Astrocyte of the spinal cord (primary cell): ENCODE results near the gene DLEC1.
"Not testable (repeated sequence)": the region's sequence is repeated elsewhere in the genome, so short reads cannot be mapped to it uniquely, and the experiment has no call there.

Experiments
- DNase-seq: peaks from one replicate; pipeline ENCODE4 v3.0.0; 2011; ENCODE audit warnings: low read depth, low spot score
- H3K4me3 ChIP-seq: 2 replicates; pipeline ENCODE4 v1.5.1; 2011; ENCODE audit warnings: low read depth, mild to moderate bottlenecking, low read length, moderate library complexity
- CTCF ChIP-seq: IDR thresholded peaks from 2 replicates; pipeline ENCODE4 v1.5.1; 2012; ENCODE audit warnings: low read depth, mild to moderate bottlenecking, low read length, inconsistent platforms
- in situ Hi-C: cut with HindIII; loops from 2 replicates; pipeline ENCODE4 v1.10.0; 2017; ENCODE audit warnings: low sequenced_read_pairs

Gene DLEC1

GRCh38 chr3:38049358-38050126 is 10.5 kb downstream of the DLEC1 start:
- H3K4me3 ChIP-seq: no peak overlapping the region
- DNase-seq: no peak
- no peak for TF ChIP-seq CTCF
- in situ Hi-C loops: no loop called here

DNA sequence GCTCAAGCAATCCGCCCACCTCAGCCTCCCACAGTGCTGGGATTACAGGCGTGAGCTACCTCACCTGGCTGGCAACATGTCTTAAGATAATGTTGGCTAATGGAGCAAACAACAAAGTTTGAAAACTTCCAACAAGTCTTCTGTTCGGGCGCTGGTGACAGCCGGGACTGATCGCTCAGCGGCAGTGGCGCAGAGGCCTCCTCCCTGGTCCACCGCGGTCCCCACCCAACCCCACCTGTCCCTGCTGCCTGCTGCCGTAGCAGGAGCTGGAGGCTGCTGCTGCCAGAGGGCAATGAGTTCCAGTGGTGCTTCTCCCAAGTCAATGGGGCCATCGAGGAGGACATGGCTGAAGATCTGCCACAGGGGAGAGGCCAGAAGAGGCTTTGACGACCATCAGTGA is 12.1 kb downstream of the DLEC1 start:
- in situ Hi-C loops: no loop called here
- H3K4me3 ChIP-seq: no peak overlapping the region
- DNase-seq: no peak
- TF ChIP-seq CTCF: no peak

DNA sequence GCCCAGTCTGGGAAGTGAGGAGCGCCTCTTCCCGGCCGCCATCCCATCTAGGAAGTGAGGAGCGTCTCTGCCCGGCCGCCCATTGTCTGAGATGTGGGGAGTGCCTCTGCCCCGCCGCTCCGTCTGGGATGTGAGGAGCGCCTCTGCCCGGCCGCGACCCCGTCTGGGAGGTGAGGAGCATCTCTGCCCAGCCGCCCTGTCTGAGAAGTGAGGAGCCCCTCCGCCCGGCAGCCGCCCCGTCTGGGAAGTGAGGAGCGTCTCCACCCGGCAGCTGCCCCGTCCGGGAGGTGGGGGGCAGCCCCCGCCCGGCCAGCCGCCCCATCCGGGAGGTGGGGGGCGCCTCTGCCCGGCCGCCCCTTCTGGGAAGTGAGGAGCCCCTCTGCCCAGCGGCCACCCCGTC is 14.3 kb downstream of the DLEC1 start:
- DNase-seq, in situ Hi-C loops, H3K4me3 ChIP-seq: not testable (repeated sequence)

DNA sequence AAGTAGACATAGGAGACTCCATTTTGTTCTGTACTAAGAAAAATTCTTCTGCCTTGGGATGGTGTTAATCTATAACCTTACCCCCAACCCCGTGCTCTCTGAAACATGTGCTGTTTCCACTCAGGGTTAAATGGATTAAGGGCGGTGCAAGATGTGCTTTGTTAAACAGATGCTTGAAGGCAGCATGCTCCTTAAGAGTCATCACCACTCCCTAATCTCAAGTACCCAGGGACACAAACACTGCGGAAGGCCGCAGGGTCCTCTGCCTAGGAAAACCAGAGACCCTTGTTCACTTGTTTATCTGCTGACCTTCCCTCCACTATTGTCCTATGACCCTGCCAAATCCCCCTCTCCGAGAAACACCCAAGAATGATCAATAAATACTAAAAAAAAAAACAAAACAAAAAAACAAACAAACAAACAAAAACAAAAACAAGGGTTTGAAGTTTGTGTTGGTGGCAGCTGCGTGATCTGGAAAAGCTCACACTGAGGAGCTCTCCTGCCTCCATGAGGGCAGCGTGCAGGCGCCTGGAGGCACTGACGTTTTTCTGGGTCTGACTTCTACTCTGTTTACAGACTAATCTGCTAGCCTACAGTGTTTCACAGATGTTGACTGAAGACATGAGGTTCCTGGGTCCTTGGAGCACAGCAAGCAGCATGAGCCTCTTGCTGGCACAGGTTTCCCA is 14.9 kb downstream of the DLEC1 start:
- in situ Hi-C loops, H3K4me3 ChIP-seq, DNase-seq: not testable (repeated sequence)

GRCh38 chr3:38054499-38055001 is 15.5 kb downstream of the DLEC1 start:
- in situ Hi-C loops: no loop called here
- peak; percentile 18 for DNase-seq
- no peak overlapping the region for H3K4me3 ChIP-seq
- no peak for TF ChIP-seq CTCF

DNA sequence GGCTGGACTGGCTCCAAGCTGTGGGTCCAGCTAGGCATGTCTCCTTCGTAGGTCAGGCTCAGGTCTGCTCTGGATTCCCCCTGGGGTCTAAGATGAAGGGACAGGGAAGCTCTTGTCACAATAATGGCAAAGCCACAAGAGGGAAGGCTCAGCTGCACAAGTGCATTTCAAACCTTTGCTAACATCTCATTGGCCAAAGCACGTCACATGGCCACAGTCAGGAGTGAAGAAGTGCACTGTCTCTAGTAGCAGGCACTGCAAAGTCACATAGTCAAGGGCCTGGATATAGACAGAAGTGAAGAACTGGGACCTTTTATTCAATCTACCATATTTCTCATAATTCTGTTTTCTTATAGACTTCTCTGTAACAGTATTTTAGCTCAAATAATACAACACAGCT is 20.1 kb downstream of the DLEC1 start:
- H3K4me3 ChIP-seq: no peak overlapping the region
- no peak for TF ChIP-seq CTCF
- DNase-seq: no peak
- in situ Hi-C loops: no loop called here

- no peak overlapping the region for H3K4me3 ChIP-seq
- DNase-seq: no peak
- in situ Hi-C loops: no loop called here
- no peak for TF ChIP-seq CTCF
Observed at GRCh38 chr3:38059591-38059990, 20.6 kb downstream of the DLEC1 start.
